DMS153 (cell line): ENCODE results near the gene IER2.
"Not testable (repeated sequence)": the region's sequence is repeated elsewhere in the genome, so short reads cannot be mapped to it uniquely, and the experiment has no call there.

Experiments
- DNase-seq: peaks from one replicate; lab custom pipeline; 2025; lab: John Stamatoyannopoulos, UW

Gene IER2

DNA sequence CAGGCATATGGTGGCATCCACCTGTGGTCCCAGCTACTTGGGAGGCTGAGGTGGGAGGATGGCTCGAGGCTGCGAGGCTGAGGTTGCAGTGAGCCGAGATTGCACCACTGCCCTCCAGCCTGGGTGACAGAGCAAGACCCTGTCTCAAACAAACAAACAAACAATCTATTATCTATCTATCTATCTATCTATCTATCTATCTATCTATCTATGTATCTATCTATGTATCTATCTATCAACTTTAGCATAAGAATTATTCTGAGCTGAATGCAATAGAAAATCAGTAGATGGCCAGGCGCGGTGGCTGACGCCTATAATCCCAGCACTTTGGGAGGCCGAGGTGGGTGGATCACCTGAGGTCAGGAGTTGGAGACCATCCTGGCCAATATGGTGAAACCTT, 51.9 kb downstream of the IER2 start:
- DNase-seq, result not testable (repeated sequence)
